GM23338 (cell line): ENCODE data around the gene DTHD1. TPM values are rescaled to one million over a fixed set of nuclear protein-coding genes. Genes with fewer than 3 reads are reported as not detected.

Experiments
- ATAC-seq: fragments of 200-7000 bp; cut with Tn5 transposase; 3 replicates; pipeline ENCODE4 v1.9.1; 2020
- DNase-seq: peaks from one replicate; pipeline ENCODE4 v3.0.0-alpha.2; 2015; ENCODE audit warnings: low spot score
- H2AFZ ChIP-seq: fragments of 200-600 bp; sonication (generic); 2 replicates; pipeline ENCODE4 v1.8.0; 2016; ENCODE audit warnings: antibody characterized with exemption, mild to moderate bottlenecking, moderate library complexity
- H3F3A ChIP-seq: fragments of 200-600 bp; sonication (generic); replicated peaks from 2 replicates; pipeline ENCODE4 v1.8.0; 2017; ENCODE audit warnings: antibody characterized with exemption, mixed run types, low read depth
- H3K27ac ChIP-seq: fragments of 200-600 bp; sonication (generic); 2 replicates; pipeline ENCODE4 v1.6.1; 2016; ENCODE audit warnings: low read depth
- H3K27me3 ChIP-seq: fragments of 200-600 bp; sonication (generic); 2 replicates; pipeline ENCODE4 v1.8.0; 2016; ENCODE audit warnings: mild to moderate bottlenecking, mixed run types, moderate library complexity; ENCODE audit not compliant: insufficient read depth
- H3K36me3 ChIP-seq: fragments of 200-600 bp; sonication (generic); 2 replicates; pipeline ENCODE4 v1.8.0; 2016; ENCODE audit warnings: mild to moderate bottlenecking; ENCODE audit not compliant: insufficient read depth
- H3K4me1 ChIP-seq: fragments of 200-600 bp; sonication (generic); 2 replicates; pipeline ENCODE4 v1.8.0; 2016; ENCODE audit warnings: mild to moderate bottlenecking, moderate library complexity; ENCODE audit not compliant: insufficient read depth
- H3K4me2 ChIP-seq: fragments of 200-600 bp; sonication (generic); 2 replicates; pipeline ENCODE4 v1.7.1; 2017; ENCODE audit warnings: mixed run types
- H3K4me3 ChIP-seq: fragments of 200-600 bp; sonication (generic); 2 replicates; pipeline ENCODE4 v1.6.1; 2016; ENCODE audit warnings: mixed run types
- H3K79me2 ChIP-seq: fragments of 200-600 bp; sonication (generic); replicated peaks from 2 replicates; pipeline ENCODE4 v1.8.0; 2017; ENCODE audit warnings: mild to moderate bottlenecking; ENCODE audit not compliant: insufficient read depth
- H3K9me2 ChIP-seq: fragments of 200-600 bp; sonication (generic); 2 replicates; pipeline ENCODE4 v1.8.0; 2017; ENCODE audit not compliant: insufficient read depth
- H4K20me1 ChIP-seq: fragments of 200-600 bp; sonication (generic); replicated peaks from 2 replicates; pipeline ENCODE4 v1.8.0; 2017; ENCODE audit warnings: mild to moderate bottlenecking; ENCODE audit not compliant: insufficient read depth
- H3K27ac Mint-ChIP-seq: 2 replicates; pipeline ENCODE4 v1.8.0; 2020; ENCODE audit warnings: inconsistent platforms, mild to moderate bottlenecking, moderate library complexity, mixed read lengths
- H3K27me3 Mint-ChIP-seq: 3 replicates; pipeline ENCODE4 v1.8.0; 2022; ENCODE audit warnings: low read depth, mild to moderate bottlenecking, moderate library complexity, mixed read lengths, inconsistent platforms; ENCODE audit not compliant: insufficient read depth, poor library complexity
- H3K36me3 Mint-ChIP-seq: 3 replicates; pipeline ENCODE4 v1.8.0; 2021; ENCODE audit warnings: low read depth, mild to moderate bottlenecking, inconsistent platforms, moderate library complexity, mixed read lengths
- H3K4me1 Mint-ChIP-seq: 3 replicates; pipeline ENCODE4 v1.8.0; 2020; ENCODE audit warnings: mild to moderate bottlenecking, inconsistent platforms, mixed read lengths
- H3K4me3 Mint-ChIP-seq: 3 replicates; pipeline ENCODE4 v1.8.0; 2021; ENCODE audit warnings: moderate library complexity, mild to moderate bottlenecking, inconsistent platforms, mixed read lengths
- H3K9me3 Mint-ChIP-seq: 3 replicates; pipeline ENCODE4 v1.8.0; 2020; ENCODE audit warnings: moderate library complexity, mild to moderate bottlenecking, inconsistent platforms, mixed read lengths
- CREB1 ChIP-seq: fragments of 250-450 bp; sonication (Bioruptor Pico); IDR thresholded peaks from 2 replicates; pipeline ENCODE4 v1.5.0; 2020; ENCODE audit warnings: low read depth, mild to moderate bottlenecking, moderate library complexity
- ETS1 ChIP-seq: IDR thresholded peaks from 2 replicates; pipeline ENCODE4 v1.6.1; 2016; ENCODE audit warnings: antibody characterized with exemption
- EZH2 ChIP-seq: fragments of 200-600 bp; sonication (generic); IDR thresholded peaks from one replicate; pipeline ENCODE4 v1.8.0; 2017; ENCODE audit warnings: antibody characterized with exemption, mild to moderate bottlenecking, low read depth; ENCODE audit not compliant: unreplicated experiment
- EZH2phosphoT487 ChIP-seq: fragments of 200-600 bp; sonication (generic); IDR thresholded peaks from one replicate; pipeline ENCODE4 v1.8.1; 2018; ENCODE audit warnings: antibody characterized with exemption; ENCODE audit not compliant: unreplicated experiment
- JUNB ChIP-seq: IDR thresholded peaks from one replicate; pipeline ENCODE4 v1.6.1; 2016; ENCODE audit warnings: antibody characterized with exemption; ENCODE audit not compliant: unreplicated experiment
- NANOG ChIP-seq: IDR thresholded peaks from 2 replicates; pipeline ENCODE4 v1.6.1; 2016; ENCODE audit warnings: antibody characterized with exemption, borderline replicate concordance
- POLR2AphosphoS5 ChIP-seq: IDR thresholded peaks from 2 replicates; pipeline ENCODE4 v1.6.1; 2016; ENCODE audit warnings: antibody characterized with exemption, low read depth
- STAT1 ChIP-seq: IDR thresholded peaks from one replicate; pipeline ENCODE4 v1.6.1; 2016; ENCODE audit warnings: antibody characterized with exemption; ENCODE audit not compliant: unreplicated experiment
- ZNF114 ChIP-seq: fragments of 250-450 bp; sonication (Bioruptor Pico); IDR thresholded peaks from 2 replicates; pipeline ENCODE4 v1.5.0; 2020; ENCODE audit warnings: mild to moderate bottlenecking, moderate library complexity
- ZNF331 ChIP-seq: fragments of 250-450 bp; sonication (Bioruptor Pico); IDR thresholded peaks from 2 replicates; pipeline ENCODE4 v1.5.0; 2020; ENCODE audit warnings: low read depth, mild to moderate bottlenecking, moderate library complexity
- polyA plus RNA-seq: library from polyadenylated mRNA; unstranded; fragments of >200 nt; fragmentation: Nextera tagmentation; extraction: Ambion mirVana; gene quantifications from 2 replicates; pipeline ENCODE4 v1.2.1, GENCODE V29; 2016
- total RNA-seq: library from RNA; depleted of rRNA; stranded (reverse); fragments of >200 nt; shearing (Covaris generic); gene quantifications from 2 replicates; pipeline ENCODE4 v1.2.3, GENCODE V29; 2014
- TF ChIP-seq, protein P1 (sequence below), 2 experiments: fragments of 200-600 bp in 1 of 2; sonication (generic) in 1 of 2; conservative IDR thresholded peaks; 2 replicates each; pipeline versions ENCODE4 v1.5.1 to v1.6.1; 2016 to 2017; ENCODE audit warnings: antibody characterized with exemption in 2 of 2, low read depth in 2 of 2, mild to moderate bottlenecking in 2 of 2, moderate library complexity in 1 of 2
- TF ChIP-seq, protein P2 (sequence below): IDR thresholded peaks from one replicate; pipeline ENCODE4 v1.6.1; 2018; ENCODE audit warnings: antibody characterized with exemption; ENCODE audit not compliant: unreplicated experiment

The DTHD1 gene
- total and polyA plus RNA-seq, 2 experiments from 2014 or later, result not detected

- no peaks in the 10 kb centered on the region for H3K27me3 ChIP-seq
- Mint-ChIP-seq H3K4me3 (no peak overlapping the region), H3K27me3 (no peaks in the 10 kb centered on the region), H3K36me3 (no peaks in the 10 kb centered on the region), H3K9me3 (no peaks in the 10 kb centered on the region), H3K27ac (no peak overlapping the region), H3K4me1 (no peaks in the 10 kb centered on the region)
- no peaks in the 10 kb centered on the region for H3K79me2 ChIP-seq
- no peaks in the 10 kb centered on the region for H4K20me1 ChIP-seq
- H3K4me1 ChIP-seq, result no peaks in the 10 kb centered on the region
- H3F3A ChIP-seq, result no peaks in the 10 kb centered on the region
- TF ChIP-seq, protein P1, sequence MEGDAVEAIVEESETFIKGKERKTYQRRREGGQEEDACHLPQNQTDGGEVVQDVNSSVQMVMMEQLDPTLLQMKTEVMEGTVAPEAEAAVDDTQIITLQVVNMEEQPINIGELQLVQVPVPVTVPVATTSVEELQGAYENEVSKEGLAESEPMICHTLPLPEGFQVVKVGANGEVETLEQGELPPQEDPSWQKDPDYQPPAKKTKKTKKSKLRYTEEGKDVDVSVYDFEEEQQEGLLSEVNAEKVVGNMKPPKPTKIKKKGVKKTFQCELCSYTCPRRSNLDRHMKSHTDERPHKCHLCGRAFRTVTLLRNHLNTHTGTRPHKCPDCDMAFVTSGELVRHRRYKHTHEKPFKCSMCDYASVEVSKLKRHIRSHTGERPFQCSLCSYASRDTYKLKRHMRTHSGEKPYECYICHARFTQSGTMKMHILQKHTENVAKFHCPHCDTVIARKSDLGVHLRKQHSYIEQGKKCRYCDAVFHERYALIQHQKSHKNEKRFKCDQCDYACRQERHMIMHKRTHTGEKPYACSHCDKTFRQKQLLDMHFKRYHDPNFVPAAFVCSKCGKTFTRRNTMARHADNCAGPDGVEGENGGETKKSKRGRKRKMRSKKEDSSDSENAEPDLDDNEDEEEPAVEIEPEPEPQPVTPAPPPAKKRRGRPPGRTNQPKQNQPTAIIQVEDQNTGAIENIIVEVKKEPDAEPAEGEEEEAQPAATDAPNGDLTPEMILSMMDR (conservative IDR thresholded peaks at IDR 0.05; ENCODE audit: low read depth in 2 of 2), result no peak
- TF ChIP-seq ZNF114 (CRISPR knock-in tag), result no peak
- no peak for TF ChIP-seq EZH2phosphoT487
- TF ChIP-seq, protein P2, sequence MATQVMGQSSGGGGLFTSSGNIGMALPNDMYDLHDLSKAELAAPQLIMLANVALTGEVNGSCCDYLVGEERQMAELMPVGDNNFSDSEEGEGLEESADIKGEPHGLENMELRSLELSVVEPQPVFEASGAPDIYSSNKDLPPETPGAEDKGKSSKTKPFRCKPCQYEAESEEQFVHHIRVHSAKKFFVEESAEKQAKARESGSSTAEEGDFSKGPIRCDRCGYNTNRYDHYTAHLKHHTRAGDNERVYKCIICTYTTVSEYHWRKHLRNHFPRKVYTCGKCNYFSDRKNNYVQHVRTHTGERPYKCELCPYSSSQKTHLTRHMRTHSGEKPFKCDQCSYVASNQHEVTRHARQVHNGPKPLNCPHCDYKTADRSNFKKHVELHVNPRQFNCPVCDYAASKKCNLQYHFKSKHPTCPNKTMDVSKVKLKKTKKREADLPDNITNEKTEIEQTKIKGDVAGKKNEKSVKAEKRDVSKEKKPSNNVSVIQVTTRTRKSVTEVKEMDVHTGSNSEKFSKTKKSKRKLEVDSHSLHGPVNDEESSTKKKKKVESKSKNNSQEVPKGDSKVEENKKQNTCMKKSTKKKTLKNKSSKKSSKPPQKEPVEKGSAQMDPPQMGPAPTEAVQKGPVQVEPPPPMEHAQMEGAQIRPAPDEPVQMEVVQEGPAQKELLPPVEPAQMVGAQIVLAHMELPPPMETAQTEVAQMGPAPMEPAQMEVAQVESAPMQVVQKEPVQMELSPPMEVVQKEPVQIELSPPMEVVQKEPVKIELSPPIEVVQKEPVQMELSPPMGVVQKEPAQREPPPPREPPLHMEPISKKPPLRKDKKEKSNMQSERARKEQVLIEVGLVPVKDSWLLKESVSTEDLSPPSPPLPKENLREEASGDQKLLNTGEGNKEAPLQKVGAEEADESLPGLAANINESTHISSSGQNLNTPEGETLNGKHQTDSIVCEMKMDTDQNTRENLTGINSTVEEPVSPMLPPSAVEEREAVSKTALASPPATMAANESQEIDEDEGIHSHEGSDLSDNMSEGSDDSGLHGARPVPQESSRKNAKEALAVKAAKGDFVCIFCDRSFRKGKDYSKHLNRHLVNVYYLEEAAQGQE, result no peak
- TF ChIP-seq ETS1, result no peak
- TF ChIP-seq JUNB, result no peak
- no peak for TF ChIP-seq ZNF331 (CRISPR knock-in tag)
- TF ChIP-seq STAT1, result no peak
- no peak for TF ChIP-seq POLR2AphosphoS5
- TF ChIP-seq EZH2, result no peak
- no peak for TF ChIP-seq NANOG
- no peak for TF ChIP-seq CREB1 (CRISPR knock-in tag)
- H3K27ac ChIP-seq, result no peak overlapping the region
- H3K36me3 ChIP-seq, result no peaks in the 10 kb centered on the region
- H3K4me2 ChIP-seq, result no peak overlapping the region
- no peaks in the 10 kb centered on the region for H3K9me2 ChIP-seq
- ATAC-seq (no peak), DNase-seq (no peak)
- H3K4me3 ChIP-seq, result no peak overlapping the region
- no peak overlapping the region for H2AFZ ChIP-seq
These were observed 32.3 kb downstream of the DTHD1 start for GRCh38 chr4:36313703-36314102.
